H7 (cell line): Measurements from ENCODE around the gene KIF5A. TPM values are rescaled to one million over a fixed set of nuclear protein-coding genes. Genes with fewer than 3 reads are reported as not detected.
"Not testable (repeated sequence)": the region's sequence is repeated elsewhere in the genome, so short reads cannot be mapped to it uniquely, and the experiment has no call there.

ENCODE experiments used
- DNase-seq: peaks from one replicate; pipeline ENCODE4 v3.0.0; 2012
- H3K27me3 ChIP-seq: 2 replicates; pipeline ENCODE4 v1.6.0; 2011; ENCODE audit warnings: mild to moderate bottlenecking, low read length; ENCODE audit not compliant: control insufficient read depth, insufficient read depth
- H3K36me3 ChIP-seq: replicated peaks from 2 replicates; pipeline ENCODE4 v1.5.1; 2011; ENCODE audit warnings: low read length; ENCODE audit not compliant: control insufficient read depth, insufficient read depth
- H3K4me3 ChIP-seq: 2 replicates; pipeline ENCODE4 v1.5.1; 2011; ENCODE audit warnings: low read depth, mild to moderate bottlenecking, control low read depth, low read length, moderate library complexity; ENCODE audit not compliant: insufficient read depth
- total RNA-seq: library from RNA; depleted of rRNA; stranded (reverse); fragments of >200 nt; shearing (Covaris generic); gene quantifications from 2 replicates; pipeline ENCODE4 v1.2.3, GENCODE V29; 2014

The KIF5A gene
- total RNA-seq, 1 experiment from 2014 or later: 1.0 TPM

GRCh38 chr12:57516617-57517153 lies 33.2 kb upstream of the KIF5A start:
- Histone ChIP-seq H3K27me3 (no peaks in the 10 kb centered on the region), H3K4me3 (no peak overlapping the region), H3K36me3 (peaks cover 54% of the 10 kb centered on the region)
- no peak for DNase-seq

- H3K36me3 ChIP-seq: peaks cover 49% of the 10 kb centered on the region
- DNase-seq: no peak
- H3K27me3 ChIP-seq: no peaks in the 10 kb centered on the region
- no peak overlapping the region for H3K4me3 ChIP-seq
Observed at GRCh38 chr12:57517187-57517586, 32.7 kb upstream of the KIF5A start.

- DNase-seq, H3K4me3 ChIP-seq, H3K27me3 ChIP-seq: not testable (repeated sequence)
- peaks cover 43% of the 10 kb centered on the region for H3K36me3 ChIP-seq
Observed at GRCh38 chr12:57517718-57518117, 32.1 kb upstream of the KIF5A start.

- H3K27me3 ChIP-seq: no peaks in the 10 kb centered on the region
- DNase-seq: no peak
- no peak overlapping the region for H3K4me3 ChIP-seq
- H3K36me3 ChIP-seq: peaks cover 38% of the 10 kb centered on the region
Observed at GRCh38 chr12:57518176-57518919, 31.5 kb upstream of the KIF5A start.

DNA sequence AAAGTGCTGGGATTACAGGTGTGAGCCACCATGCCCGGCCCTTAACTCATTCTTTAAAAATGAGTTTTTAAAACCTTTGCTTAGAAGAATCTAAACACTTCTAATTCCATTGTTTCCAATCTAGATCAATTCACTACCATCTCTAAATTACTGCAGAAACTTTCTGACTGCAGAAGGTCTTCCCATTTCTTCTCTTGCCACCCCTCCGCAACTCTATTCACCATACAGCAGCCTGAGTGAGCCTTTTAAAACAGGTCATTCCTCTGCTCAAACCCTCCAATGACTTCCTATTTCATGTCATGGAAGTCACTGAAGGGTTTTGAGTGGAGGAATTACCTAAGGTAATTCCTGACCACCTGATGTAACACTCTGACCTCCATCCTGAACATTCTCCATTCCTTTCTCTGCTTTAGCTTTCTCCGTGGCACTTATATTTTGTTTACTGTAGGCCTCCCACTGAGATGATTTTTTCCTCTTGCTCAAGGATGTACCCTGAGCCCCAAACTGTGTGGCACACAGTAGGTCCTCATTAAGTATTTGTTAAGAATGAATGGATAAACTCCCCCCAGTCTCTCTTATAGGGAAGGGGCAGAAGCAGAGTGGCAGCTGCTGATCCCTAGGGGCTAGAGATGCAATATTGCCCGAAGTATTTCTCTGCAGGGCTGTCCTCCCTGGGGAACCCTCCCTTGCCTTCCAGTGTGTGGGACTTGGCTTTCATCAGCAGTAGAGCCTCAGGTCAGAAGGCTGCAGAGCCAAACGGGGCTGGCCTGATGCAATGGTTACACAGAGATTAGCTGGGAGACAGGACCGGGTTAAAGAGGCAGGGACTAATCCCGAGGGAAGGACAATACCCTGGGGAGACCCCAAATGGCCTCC lies 30.7 kb upstream of the KIF5A start:
- no peaks in the 10 kb centered on the region for H3K27me3 ChIP-seq
- peaks cover 38% of the 10 kb centered on the region for H3K36me3 ChIP-seq

DNA sequence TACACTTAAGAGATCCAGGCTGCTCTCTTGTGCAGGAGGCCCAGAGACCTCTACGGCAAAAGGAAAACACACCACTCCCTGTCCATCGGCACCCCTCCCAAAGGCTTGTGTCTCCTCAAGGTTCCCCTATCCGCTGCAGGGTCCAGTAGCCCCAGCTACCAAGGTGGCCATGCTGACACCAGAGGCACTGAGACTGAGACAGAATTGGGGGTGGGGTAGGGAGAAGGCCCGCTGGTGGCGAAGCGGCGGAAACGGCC lies 30.1 kb upstream of the KIF5A start:
- Histone ChIP-seq H3K27me3 (no peaks in the 10 kb centered on the region), H3K36me3 (peaks cover 37% of the 10 kb centered on the region), H3K4me3 (peak overlapping the region; percentile 83)
- DNase-seq: no peak

More for the DNA sequence above, 30.7 kb upstream of the KIF5A start:
- H3K4me3 ChIP-seq: peak overlapping the region; percentile 83
- DNase-seq: peak; percentile 37

- no peaks in the 10 kb centered on the region for H3K27me3 ChIP-seq
- peak within 1 kb of the TSS; percentile 83 for H3K4me3 ChIP-seq
- H3K36me3 ChIP-seq: peaks cover 32% of the 10 kb centered on the region
- peak; percentile 97 for DNase-seq
Observed at GRCh38 chr12:57520053-57520818, 29.6 kb upstream of the KIF5A start, which contains the start of gene DDIT3. Gene DDIT3 (minus strand): TSS chr12:57520514. CDS start chr12:57517406, 3,108 bp downstream.

- Histone ChIP-seq H3K4me3 (peak overlapping the region; percentile 52; the same call in 1 of the 2 replicates), H3K36me3 (peaks cover 20% of the 10 kb centered on the region), H3K27me3 (no peaks in the 10 kb centered on the region)
- DNase-seq: peak; percentile 49
Observed at GRCh38 chr12:57521525-57522010, 28.3 kb upstream of the KIF5A start.

- DNase-seq: peak; percentile 99
Observed at GRCh38 chr12:57522011-57522886, 27.6 kb upstream of the KIF5A start, which contains the start of gene MBD6. Gene MBD6 (plus strand): TSS chr12:57522824. CDS start chr12:57524304, 1,480 bp downstream.

GRCh38 chr12:57522887-57523705 lies 26.7 kb upstream of the KIF5A start:
- peak overlapping the region; percentile 66 for H3K4me3 ChIP-seq
- peak; percentile 97 for DNase-seq
- H3K27me3 ChIP-seq: no peaks in the 10 kb centered on the region
- peaks cover 12% of the 10 kb centered on the region for H3K36me3 ChIP-seq

More at GRCh38 chr12:57522011-57522886, 27.6 kb upstream of the KIF5A start, which contains the start of gene MBD6:
- H3K27me3 ChIP-seq: no peaks in the 10 kb centered on the region
- H3K4me3 ChIP-seq: peak within 1 kb of the TSS; percentile 66
- peaks cover 15% of the 10 kb centered on the region for H3K36me3 ChIP-seq

GRCh38 chr12:57523706-57524614 lies 25.9 kb upstream of the KIF5A start:
- DNase-seq: peak; percentile 29
- H3K4me3 ChIP-seq: peak overlapping the region; percentile 66
- no peaks in the 10 kb centered on the region for H3K27me3 ChIP-seq
- H3K36me3 ChIP-seq: peaks cover 9% of the 10 kb centered on the region
